GM19395 (cell line): ENCODE results near the gene PCDHGB2.
"Not testable (repeated sequence)": the region's sequence is repeated elsewhere in the genome, so short reads cannot be mapped to it uniquely, and the experiment has no call there.

ENCODE experiments used
- ATAC-seq: cut with Tn5 transposase; IDR thresholded peaks from one replicate; pipeline ENCODE4 v1.9.1; 2021; ENCODE audit warnings: mild to moderate bottlenecking, moderate library complexity; ENCODE audit not compliant: unreplicated experiment

The PCDHGB2 gene

GRCh38 chr5:141383345-141383744 is 23.6 kb downstream of the PCDHGB2 start:
- ATAC-seq = no peak

GRCh38 chr5:141384471-141385267 is 24.9 kb downstream of the PCDHGB2 start:
- no peak for ATAC-seq

DNA sequence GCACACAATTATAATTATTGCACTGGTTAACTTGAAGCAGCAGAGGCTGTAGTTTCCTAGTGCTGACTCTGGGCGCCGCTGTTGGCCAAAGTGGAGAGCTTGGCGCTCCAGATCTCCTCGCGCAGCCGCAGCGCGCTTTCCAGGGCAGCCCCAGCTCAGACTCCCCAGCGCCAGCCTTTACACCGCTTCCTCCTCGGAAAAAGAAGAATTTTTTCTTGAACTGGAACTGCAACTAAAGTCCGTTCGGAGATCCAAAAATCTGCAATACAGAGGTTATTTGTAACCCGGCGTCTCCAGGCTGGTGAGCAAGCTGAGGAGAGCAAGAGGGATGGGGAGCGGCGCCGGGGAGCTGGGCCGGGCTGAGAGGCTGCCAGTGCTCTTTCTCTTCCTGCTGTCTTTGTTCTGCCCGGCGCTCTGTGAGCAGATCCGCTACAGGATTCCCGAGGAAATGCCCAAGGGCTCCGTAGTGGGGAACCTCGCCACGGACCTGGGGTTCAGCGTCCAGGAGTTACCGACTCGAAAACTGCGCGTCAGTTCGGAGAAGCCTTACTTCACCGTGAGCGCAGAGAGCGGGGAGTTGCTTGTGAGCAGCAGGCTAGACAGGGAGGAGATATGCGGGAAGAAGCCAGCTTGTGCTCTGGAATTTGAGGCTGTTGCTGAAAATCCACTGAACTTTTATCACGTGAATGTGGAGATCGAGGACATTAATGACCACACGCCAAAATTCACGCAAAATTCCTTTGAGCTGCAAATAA is 27.9 kb downstream of the PCDHGB2 start, which contains the start of gene PCDHGB4:
PCDHGB4 (plus strand) TSS at position 142 of the 755 bp plus-strand sequence; CDS start at position 329, 187 bp downstream.
- peak; percentile 83 for ATAC-seq

- no peak for ATAC-seq
Observed at GRCh38 chr5:141388661-141389060, 28.9 kb downstream of the PCDHGB2 start.

- ATAC-seq = no peak
Observed at GRCh38 chr5:141389153-141390042, 29.6 kb downstream of the PCDHGB2 start.

GRCh38 chr5:141392429-141393198 is 32.8 kb downstream of the PCDHGB2 start, which contains the start of gene PCDHGA8:
Gene PCDHGA8, plus strand, starts transcription at chr5:141392633. Its CDS starts 181 bp downstream, at chr5:141392814.
- no peak for ATAC-seq

DNA sequence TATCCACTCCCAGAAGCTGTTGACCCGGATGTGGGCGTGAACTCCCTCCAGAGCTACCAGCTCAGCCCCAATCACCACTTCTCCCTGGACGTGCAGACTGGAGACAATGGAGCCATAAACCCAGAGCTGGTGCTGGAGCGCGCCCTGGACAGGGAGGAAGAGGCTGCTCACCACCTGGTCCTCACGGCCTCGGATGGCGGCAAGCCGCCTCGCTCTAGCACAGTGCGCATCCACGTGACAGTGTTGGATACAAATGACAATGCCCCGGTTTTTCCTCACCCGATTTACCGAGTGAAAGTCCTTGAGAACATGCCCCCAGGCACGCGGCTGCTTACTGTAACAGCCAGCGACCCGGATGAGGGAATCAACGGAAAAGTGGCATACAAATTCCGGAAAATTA is 33.5 kb downstream of the PCDHGB2 start:
- no peak for ATAC-seq

DNA sequence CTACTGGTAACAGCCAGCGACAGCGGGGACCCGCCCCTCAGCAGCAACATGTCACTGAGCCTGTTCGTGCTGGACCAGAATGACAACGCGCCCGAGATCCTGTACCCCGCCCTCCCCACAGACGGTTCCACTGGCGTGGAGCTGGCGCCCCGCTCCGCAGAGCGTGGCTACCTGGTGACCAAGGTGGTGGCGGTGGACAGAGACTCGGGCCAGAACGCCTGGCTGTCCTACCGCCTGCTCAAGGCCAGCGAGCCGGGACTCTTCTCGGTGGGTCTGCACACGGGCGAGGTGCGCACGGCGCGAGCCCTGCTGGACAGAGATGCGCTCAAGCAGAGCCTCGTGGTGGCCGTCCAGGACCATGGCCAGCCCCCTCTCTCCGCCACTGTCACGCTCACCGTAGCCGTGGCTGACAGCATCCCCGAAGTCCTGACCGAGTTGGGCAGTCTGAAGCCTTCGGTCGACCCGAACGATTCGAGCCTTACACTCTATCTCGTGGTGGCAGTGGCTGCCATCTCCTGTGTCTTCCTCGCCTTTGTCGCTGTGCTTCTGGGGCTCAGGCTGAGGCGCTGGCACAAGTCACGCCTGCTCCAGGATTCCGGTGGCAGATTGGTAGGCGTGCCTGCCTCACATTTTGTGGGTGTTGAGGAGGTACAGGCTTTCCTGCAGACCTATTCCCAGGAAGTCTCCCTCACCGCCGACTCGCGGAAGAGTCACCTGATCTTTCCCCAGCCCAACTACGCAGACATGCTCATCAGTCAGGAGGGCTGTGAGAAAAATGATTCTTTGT is 34.8 kb downstream of the PCDHGB2 start:
- not testable (repeated sequence) for ATAC-seq

- peak; percentile 99 for ATAC-seq
Observed at GRCh38 chr5:141397756-141398551, 38.2 kb downstream of the PCDHGB2 start, which contains the start of gene PCDHGB5. Gene PCDHGB5, plus strand, starts transcription at chr5:141397947. Its CDS starts 181 bp downstream, at chr5:141398128.

GRCh38 chr5:141398608-141399007 is 38.8 kb downstream of the PCDHGB2 start:
- ATAC-seq = no peak

- no peak for ATAC-seq
Observed at GRCh38 chr5:141399555-141400258, 39.9 kb downstream of the PCDHGB2 start.

- ATAC-seq = no peak
Observed at GRCh38 chr5:141402553-141403243, 42.9 kb downstream of the PCDHGB2 start, which contains the start of gene PCDHGA9. Gene PCDHGA9, plus strand, starts transcription at chr5:141402778. Its CDS starts 175 bp downstream, at chr5:141402953.

DNA sequence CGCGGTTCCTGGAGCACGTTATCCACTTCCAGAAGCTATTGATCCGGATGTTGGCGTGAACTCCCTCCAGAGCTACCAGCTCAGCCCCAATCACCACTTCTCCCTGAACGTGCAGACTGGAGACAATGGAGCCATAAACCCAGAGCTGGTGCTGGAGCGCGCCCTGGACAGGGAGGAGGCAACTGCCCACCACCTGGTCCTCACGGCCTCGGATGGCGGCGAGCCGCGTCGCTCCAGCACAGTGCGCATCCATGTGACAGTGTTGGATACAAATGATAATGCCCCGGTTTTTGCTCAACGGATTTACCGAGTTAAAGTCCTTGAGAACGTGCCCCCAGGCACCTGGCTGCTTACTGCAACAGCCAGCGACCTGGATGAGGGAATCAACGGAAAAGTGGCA is 43.6 kb downstream of the PCDHGB2 start:
- ATAC-seq = no peak

DNA sequence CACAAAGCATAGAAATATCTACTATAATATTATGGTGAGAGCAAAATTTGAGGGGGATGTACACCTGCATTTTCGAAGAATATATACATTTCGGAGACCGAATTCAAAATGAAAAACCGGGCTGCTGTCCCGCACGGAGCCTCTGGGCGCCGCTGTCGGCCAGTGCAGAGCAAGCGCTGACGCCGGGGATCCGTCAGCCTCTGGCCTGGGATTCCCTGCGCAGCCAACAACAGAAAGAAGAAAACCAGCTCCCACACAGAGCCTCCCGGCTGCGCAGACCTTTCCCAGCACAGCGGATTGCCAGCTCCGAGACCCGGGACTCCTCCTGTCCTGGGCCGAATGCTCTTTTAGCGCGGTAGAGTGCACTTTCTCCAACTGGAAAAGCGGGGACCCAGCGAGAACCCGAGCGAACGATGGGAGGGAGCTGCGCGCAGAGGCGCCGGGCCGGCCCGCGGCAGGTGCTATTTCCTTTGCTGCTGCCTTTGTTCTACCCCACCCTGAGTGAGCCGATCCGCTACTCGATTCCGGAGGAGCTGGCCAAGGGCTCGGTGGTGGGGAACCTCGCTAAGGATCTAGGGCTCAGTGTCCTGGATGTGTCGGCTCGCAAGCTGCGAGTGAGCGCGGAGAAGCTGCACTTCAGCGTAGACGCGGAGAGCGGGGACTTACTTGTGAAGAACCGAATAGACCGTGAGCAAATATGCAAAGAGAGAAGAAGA is 48.2 kb downstream of the PCDHGB2 start, which contains the start of gene PCDHGB6:
PCDHGB6 (plus strand) TSS at position 232 of the 716 bp plus-strand sequence; CDS start at position 414, 182 bp downstream.
- peak; percentile 64 for ATAC-seq

DNA sequence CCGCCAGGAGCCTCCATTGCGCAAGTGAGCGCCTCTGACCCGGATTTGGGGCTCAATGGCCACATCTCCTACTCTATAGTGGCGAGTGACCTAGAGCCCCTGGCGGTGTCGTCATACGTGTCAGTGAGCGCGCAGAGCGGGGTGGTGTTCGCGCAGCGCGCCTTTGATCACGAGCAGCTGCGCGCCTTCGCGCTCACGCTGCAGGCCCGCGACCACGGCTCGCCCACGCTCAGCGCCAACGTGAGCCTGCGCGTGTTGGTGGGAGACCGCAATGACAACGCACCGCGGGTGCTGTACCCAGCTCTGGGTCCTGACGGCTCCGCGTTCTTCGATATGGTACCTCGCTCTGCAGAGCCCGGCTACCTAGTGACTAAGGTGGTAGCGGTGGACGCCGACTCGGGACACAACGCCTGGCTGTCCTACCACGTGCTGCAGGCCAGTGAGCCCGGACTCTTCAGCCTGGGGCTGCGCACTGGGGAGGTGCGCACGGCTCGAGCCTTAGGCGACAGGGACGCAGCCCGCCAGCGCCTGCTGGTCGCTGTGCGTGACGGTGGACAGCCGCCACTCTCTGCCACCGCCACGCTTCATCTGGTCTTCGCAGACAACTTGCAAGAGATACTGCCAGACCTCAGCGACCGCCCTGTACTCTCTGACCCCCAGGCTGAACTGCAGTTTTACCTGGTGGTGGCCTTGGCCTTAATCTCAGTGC is 50.0 kb downstream of the PCDHGB2 start:
- ATAC-seq = no peak

DNA sequence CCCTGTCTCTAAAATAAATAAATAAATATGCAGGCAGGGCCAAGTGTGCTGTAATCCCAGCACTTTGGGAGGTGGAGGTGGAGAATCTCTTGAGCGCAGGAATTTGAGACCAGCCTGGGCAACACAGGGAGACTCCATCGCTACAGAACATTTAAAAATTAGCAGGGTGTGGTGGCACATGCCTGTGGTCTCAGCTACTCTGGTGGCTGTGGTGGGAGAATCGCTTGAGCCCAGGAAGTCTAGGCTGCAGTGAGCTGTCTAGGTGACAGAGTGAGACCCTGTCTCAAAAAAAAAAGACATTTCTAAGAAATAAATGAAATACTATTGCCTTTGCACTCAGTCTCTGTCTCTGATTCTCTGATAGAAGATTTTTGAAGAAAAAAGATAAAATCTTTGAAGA is 51.8 kb downstream of the PCDHGB2 start:
- no peak for ATAC-seq
